ENCODE data around the gene TBC1D8. TPM values are rescaled to one million over a fixed set of nuclear protein-coding genes. Genes with fewer than 3 reads are reported as not detected.
"Not testable (repeated sequence)": the region's sequence is repeated elsewhere in the genome, so short reads cannot be mapped to it uniquely, and the experiment has no call there.

TBC1D8 gene
- total RNA-seq, 1 donor from 2014 or later: 21.3 TPM

- no peak for DNase-seq (ENCODE audit: low spot score)
These were observed 70.7 kb downstream of the TBC1D8 start for GRCh38 chr2:101080211-101081068.

GRCh38 chr2:101076581-101076980 lies 74.6 kb downstream of the TBC1D8 start:
- DNase-seq (ENCODE audit: low spot score): no peak

GRCh38 chr2:101064868-101065549 lies 86.2 kb downstream of the TBC1D8 start:
- no peak for DNase-seq (ENCODE audit: low spot score)

- DNase-seq (ENCODE audit: low spot score): no peak
These were observed 86.7 kb downstream of the TBC1D8 start for GRCh38 chr2:101064505-101064867.

- DNase-seq (ENCODE audit: low spot score): no peak
These were observed 87.1 kb downstream of the TBC1D8 start for GRCh38 chr2:101064125-101064502.

GRCh38 chr2:101063352-101064124 lies 87.6 kb downstream of the TBC1D8 start:
- DNase-seq (ENCODE audit: low spot score): no peak

- DNase-seq (ENCODE audit: low spot score): no peak
These were observed 92.8 kb downstream of the TBC1D8 start for GRCh38 chr2:101058386-101058785.

GRCh38 chr2:101057051-101057933 lies 93.9 kb downstream of the TBC1D8 start:
- no peak for DNase-seq (ENCODE audit: low spot score)

GRCh38 chr2:101053117-101053516 lies 98.1 kb downstream of the TBC1D8 start:
- DNase-seq (ENCODE audit: low spot score): no peak

- DNase-seq (ENCODE audit: low spot score): no peak
These were observed 99.0 kb downstream of the TBC1D8 start for GRCh38 chr2:101052147-101052546.

- DNase-seq (ENCODE audit: low spot score): not testable (repeated sequence)
These were observed 100.3 kb downstream of the TBC1D8 start for GRCh38 chr2:101050886-101051285.

- DNase-seq (ENCODE audit: low spot score): no peak
These were observed 102.4 kb downstream of the TBC1D8 start for GRCh38 chr2:101048756-101049155.

- no peak for DNase-seq (ENCODE audit: low spot score)
These were observed 103.4 kb downstream of the TBC1D8 start for GRCh38 chr2:101047774-101048173.

- no peak for DNase-seq (ENCODE audit: low spot score)
These were observed 104.0 kb downstream of the TBC1D8 start for GRCh38 chr2:101047075-101047766.

- no peak for DNase-seq (ENCODE audit: low spot score)
These were observed 105.9 kb downstream of the TBC1D8 start for GRCh38 chr2:101045330-101045729.

- DNase-seq (ENCODE audit: low spot score): no peak
These were observed 109.8 kb downstream of the TBC1D8 start for GRCh38 chr2:101041413-101041812.

GRCh38 chr2:101040761-101041160 lies 110.4 kb downstream of the TBC1D8 start:
- DNase-seq (ENCODE audit: low spot score): no peak

GRCh38 chr2:101040072-101040471 lies 111.1 kb downstream of the TBC1D8 start:
- DNase-seq (ENCODE audit: low spot score): no peak

- DNase-seq (ENCODE audit: low spot score): no peak
These were observed 112.5 kb downstream of the TBC1D8 start for GRCh38 chr2:101038455-101039255.
